Esophagus squamous epithelium (tissue), 4 donors: Measurements from ENCODE around the gene MMP2.

ENCODE experiments used
- POLR2A ChIP-seq, 4 donors: fragments of 450-650 bp; IDR thresholded peaks; one replicate each; pipeline ENCODE4 v1.6.1; 2017; ENCODE audit warnings: antibody characterized with exemption in 4 of 4, mild to moderate bottlenecking in 4 of 4, moderate library complexity in 3 of 4
- TF ChIP-seq, protein P1 (sequence below), 6 experiments: fragments of 450-650 bp in 4 of 6; fragments of 200-600 bp in 2 of 6; sonication (generic) in 2 of 6; IDR thresholded peaks; one replicate each; pipeline ENCODE4 v1.5.1; 2016 to 2019; ENCODE audit warnings: antibody characterized with exemption in 6 of 6, mild to moderate bottlenecking in 4 of 6, moderate library complexity in 4 of 6

DNA sequence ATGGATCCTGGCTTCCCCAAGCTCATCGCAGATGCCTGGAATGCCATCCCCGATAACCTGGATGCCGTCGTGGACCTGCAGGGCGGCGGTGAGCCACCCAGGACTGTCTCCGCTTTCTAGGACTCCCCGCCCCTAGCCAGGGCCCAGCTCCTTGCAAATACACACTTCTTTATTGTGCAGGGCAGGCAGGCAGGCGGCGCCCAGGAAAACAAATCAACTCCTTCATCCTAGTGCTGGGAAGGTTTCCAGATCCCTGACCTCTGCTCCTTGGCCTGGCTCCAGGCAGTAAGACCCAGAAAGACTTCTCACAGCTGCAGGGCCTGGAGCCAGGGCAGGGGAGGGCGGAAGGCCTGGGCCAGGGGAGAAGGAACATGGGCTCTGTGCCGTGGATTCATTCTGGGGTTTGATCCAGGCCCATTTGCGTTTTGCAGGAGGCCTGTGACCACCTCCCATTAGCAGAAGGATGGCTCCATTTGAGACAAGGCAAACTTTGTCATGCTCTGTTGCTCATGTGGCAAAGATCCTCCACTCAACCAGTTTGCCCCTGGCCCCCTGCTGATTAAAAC lies 23.9 kb downstream of the MMP2 start:
- TF ChIP-seq, protein P1, sequence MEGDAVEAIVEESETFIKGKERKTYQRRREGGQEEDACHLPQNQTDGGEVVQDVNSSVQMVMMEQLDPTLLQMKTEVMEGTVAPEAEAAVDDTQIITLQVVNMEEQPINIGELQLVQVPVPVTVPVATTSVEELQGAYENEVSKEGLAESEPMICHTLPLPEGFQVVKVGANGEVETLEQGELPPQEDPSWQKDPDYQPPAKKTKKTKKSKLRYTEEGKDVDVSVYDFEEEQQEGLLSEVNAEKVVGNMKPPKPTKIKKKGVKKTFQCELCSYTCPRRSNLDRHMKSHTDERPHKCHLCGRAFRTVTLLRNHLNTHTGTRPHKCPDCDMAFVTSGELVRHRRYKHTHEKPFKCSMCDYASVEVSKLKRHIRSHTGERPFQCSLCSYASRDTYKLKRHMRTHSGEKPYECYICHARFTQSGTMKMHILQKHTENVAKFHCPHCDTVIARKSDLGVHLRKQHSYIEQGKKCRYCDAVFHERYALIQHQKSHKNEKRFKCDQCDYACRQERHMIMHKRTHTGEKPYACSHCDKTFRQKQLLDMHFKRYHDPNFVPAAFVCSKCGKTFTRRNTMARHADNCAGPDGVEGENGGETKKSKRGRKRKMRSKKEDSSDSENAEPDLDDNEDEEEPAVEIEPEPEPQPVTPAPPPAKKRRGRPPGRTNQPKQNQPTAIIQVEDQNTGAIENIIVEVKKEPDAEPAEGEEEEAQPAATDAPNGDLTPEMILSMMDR (IDR thresholded peaks at IDR 0.05), result peak in 1 of 6 experiments; percentile 39
- TF ChIP-seq POLR2A (IDR thresholded peaks at IDR 0.05), result no peak
